Measurements from ENCODE around the gene ACE. TPM values are rescaled to one million over a fixed set of nuclear protein-coding genes. Genes with fewer than 3 reads are reported as not detected.

ACE gene
- total RNA-seq, 1 experiment from 2014 or later = 0.76 TPM

DNA sequence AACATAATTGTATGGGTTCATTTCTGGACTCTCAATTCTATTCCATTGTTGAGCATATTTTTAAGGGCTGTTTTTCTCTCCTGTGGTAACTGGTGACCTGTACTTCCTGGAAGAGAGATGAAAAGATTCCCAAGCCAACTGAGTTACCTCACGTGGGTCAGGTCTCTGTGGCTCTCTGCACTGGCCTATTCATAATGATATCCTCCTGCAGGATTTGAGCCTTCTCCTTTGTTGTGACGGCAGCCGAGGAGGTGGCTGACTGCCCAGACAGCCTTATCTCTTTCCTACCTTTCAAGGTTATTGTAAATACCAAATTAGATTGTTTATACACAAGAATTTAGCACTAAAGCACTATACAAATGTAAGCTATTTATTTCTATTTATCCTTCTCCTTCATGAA lies 2.7 kb upstream of the ACE start:
- Histone ChIP-seq H3K27me3 (ENCODE audit: insufficient read depth, low read depth) (peaks cover 24% of the 10 kb centered on the region), H2AFZ (no peak overlapping the region), H3K4me2 (no peak overlapping the region), H3K4me3 (no peak overlapping the region), H3F3A (ENCODE audit: insufficient read depth, low read depth) (peaks cover 6% of the 10 kb centered on the region; the same call in 1 of the 2 replicates), H3K36me3 (ENCODE audit: low read depth) (no peaks in the 10 kb centered on the region), H3K4me1 (replicated peaks; ENCODE audit: insufficient read depth) (peaks cover 5% of the 10 kb centered on the region), H3K9me2 (ENCODE audit: insufficient read depth) (no peaks in the 10 kb centered on the region; the same call in 1 of the 2 replicates), H3K79me2 (ENCODE audit: low read depth) (no peaks in the 10 kb centered on the region), H3K27ac (no peak overlapping the region), H3K9me3 (ENCODE audit: insufficient read depth, low read depth) (no peaks in the 10 kb centered on the region), H4K20me1 (ENCODE audit: insufficient read depth) (no peaks in the 10 kb centered on the region)
- no peak for TF ChIP-seq EZH2 (IDR thresholded peaks at IDR 0.05; ENCODE audit: low read depth)
- TF ChIP-seq, protein P1, sequence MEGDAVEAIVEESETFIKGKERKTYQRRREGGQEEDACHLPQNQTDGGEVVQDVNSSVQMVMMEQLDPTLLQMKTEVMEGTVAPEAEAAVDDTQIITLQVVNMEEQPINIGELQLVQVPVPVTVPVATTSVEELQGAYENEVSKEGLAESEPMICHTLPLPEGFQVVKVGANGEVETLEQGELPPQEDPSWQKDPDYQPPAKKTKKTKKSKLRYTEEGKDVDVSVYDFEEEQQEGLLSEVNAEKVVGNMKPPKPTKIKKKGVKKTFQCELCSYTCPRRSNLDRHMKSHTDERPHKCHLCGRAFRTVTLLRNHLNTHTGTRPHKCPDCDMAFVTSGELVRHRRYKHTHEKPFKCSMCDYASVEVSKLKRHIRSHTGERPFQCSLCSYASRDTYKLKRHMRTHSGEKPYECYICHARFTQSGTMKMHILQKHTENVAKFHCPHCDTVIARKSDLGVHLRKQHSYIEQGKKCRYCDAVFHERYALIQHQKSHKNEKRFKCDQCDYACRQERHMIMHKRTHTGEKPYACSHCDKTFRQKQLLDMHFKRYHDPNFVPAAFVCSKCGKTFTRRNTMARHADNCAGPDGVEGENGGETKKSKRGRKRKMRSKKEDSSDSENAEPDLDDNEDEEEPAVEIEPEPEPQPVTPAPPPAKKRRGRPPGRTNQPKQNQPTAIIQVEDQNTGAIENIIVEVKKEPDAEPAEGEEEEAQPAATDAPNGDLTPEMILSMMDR (conservative IDR thresholded peaks at IDR 0.05) = no peak
- POLR2A ChIA-PET (ENCODE audit: unreplicated experiment) = no interaction called here
- peak in 1 of 2 experiments; percentile 33 for DNase-seq
- intact Hi-C loops (cut with micrococcal nuclease; ENCODE audit: unreplicated experiment) = no loop called here
- CTCF ChIA-PET = no interaction called here
- BruUV-seq (replicated peaks) = no TSS peak

DNA sequence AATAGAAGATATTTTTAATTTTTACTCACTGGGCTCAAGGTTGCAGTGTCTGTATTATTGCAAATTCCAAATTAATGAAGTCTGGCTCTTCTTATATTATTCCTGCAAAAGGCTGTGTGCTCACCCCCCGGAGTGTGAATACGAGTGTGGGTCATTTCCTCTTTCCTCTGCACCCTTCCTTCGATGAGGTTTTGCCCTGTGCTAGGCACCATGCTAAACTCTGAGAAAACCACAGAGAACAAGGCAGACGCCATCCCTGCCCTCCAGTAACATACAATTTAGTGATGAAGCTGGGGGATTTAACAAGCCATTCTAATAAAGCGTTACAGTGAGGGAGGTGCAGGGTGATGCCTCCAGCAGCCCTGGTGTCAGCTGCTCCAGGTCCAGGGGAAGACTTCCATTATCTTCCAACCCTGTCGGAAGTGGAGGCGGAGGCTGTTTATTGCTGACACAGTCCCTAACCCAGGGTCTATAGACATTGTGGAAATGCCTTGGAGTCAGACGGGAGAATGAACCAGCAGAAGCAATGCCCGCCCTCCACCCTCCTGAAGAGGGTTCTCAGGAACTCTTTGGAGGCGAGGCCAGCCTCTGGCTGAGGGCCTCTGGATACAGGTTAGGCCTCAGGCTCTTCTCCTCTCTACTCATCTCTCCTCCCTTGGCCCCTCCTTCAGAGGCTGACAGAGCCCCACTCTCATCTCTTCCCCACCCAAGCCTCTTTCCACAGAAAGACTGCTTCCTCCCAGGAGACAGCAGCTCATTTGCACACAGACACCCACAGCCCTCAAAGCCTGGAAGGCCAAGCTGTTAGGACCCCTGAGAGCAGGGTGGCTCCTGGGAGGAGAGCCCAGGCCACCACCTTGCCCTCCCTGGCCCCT lies 2.0 kb upstream of the ACE start:
- Histone ChIP-seq H3K4me3 (no peak overlapping the region), H3K9me3 (ENCODE audit: insufficient read depth, low read depth) (no peaks in the 10 kb centered on the region), H3K9me2 (ENCODE audit: insufficient read depth) (no peaks in the 10 kb centered on the region; the same call in 1 of the 2 replicates), H3K4me1 (replicated peaks; ENCODE audit: insufficient read depth) (peaks cover 5% of the 10 kb centered on the region), H3K4me2 (no peak overlapping the region), H3K36me3 (ENCODE audit: low read depth) (no peaks in the 10 kb centered on the region), H3K27me3 (ENCODE audit: insufficient read depth, low read depth) (peaks cover 24% of the 10 kb centered on the region), H3K27ac (no peak overlapping the region), H3F3A (ENCODE audit: insufficient read depth, low read depth) (peaks cover 6% of the 10 kb centered on the region; the same call in 1 of the 2 replicates), H4K20me1 (ENCODE audit: insufficient read depth) (no peaks in the 10 kb centered on the region), H2AFZ (no peak overlapping the region), H3K79me2 (ENCODE audit: low read depth) (no peaks in the 10 kb centered on the region)
- DNase-seq = no peak
- no TSS peak for BruUV-seq (replicated peaks)
- ChIA-PET POLR2A (ENCODE audit: unreplicated experiment) (no interaction called here), CTCF (interaction anchor here (0.6 kb wide), 1 partner anchor 108 kb away, joined by 3 read pairs; no protein-coding TSS in a partner anchor)
- intact Hi-C loops (cut with micrococcal nuclease; ENCODE audit: unreplicated experiment) = loop anchor here (5.0 kb wide), 1 partner anchor 803 kb away; no protein-coding TSS in a partner anchor
- TF ChIP-seq, protein P1 (conservative IDR thresholded peaks at IDR 0.05) = no peak
- TF ChIP-seq EZH2 (IDR thresholded peaks at IDR 0.05; ENCODE audit: low read depth) = no peak

DNA sequence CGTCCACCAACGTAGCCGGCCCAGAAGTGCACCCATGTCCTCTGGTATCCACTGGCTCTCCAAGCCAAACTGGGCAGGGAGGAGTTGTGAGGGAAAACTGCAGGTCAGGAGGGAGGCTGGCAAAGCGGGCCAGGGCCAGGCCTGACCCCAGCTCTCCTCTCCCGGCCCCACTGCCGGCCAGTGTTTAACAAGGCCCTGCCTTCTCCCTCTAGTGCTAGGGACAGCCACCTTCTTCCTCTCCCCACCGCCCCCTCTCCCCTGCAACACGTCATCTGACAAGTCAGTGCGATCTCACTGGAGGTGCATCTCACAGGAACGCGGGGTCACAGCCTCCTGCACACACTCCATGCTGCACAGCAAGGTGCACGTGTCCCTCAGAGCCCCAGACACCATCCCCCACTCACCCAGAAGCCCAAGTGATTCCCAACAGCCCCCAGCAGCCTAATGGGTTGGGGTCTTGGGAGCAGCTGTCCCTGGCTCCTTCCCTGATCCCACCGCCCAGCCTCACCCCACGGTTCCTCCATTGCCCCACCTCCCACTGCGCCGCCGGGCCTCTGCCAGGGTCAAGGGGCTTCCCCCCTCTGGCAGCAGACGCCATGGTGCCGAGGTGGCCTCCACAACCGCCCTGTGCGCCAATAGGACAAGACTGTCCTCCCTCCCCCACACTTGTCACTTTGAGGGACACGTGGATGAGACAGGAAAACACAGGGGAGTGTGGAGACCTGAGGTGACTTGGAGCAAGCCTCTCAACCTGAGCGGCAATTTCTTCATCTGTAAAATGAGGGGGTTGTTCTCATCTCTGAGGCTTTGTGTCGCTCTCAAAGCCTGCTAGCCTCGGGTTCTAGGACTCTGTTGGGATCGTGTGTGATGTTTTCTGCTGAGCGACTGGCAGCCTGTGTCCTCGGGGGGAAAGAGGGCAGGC lies 1.1 kb upstream of the ACE start:
- DNase-seq = no peak
- no peaks in the 10 kb centered on the region for H3K36me3 ChIP-seq (ENCODE audit: low read depth)
- H4K20me1 ChIP-seq (ENCODE audit: insufficient read depth) = no peaks in the 10 kb centered on the region
- peaks cover 22% of the 10 kb centered on the region for H3K27me3 ChIP-seq (ENCODE audit: insufficient read depth, low read depth)
- intact Hi-C loops (cut with micrococcal nuclease; ENCODE audit: unreplicated experiment) = loop anchor here (5.0 kb wide), 1 partner anchor 803 kb away; no protein-coding TSS in a partner anchor
- no peak for TF ChIP-seq EZH2 (IDR thresholded peaks at IDR 0.05; ENCODE audit: low read depth)
- TF ChIP-seq, protein P1 (conservative IDR thresholded peaks at IDR 0.05) = no peak
- H3K4me1 ChIP-seq (replicated peaks; ENCODE audit: insufficient read depth) = peaks cover 5% of the 10 kb centered on the region
- no peaks in the 10 kb centered on the region for H3K79me2 ChIP-seq (ENCODE audit: low read depth)
- H3F3A ChIP-seq (ENCODE audit: insufficient read depth, low read depth) = peaks cover 6% of the 10 kb centered on the region; the same call in 1 of the 2 replicates
- CTCF ChIA-PET = interaction anchor here (0.6 kb wide), 1 partner anchor 107 kb away, joined by 3 read pairs; no protein-coding TSS in a partner anchor
- no peaks in the 10 kb centered on the region for H3K9me2 ChIP-seq (ENCODE audit: insufficient read depth)
- no peak overlapping the region for H3K4me2 ChIP-seq
- no TSS peak for BruUV-seq (replicated peaks)
- no peak overlapping the region for H3K27ac ChIP-seq
- no peaks in the 10 kb centered on the region for H3K9me3 ChIP-seq (ENCODE audit: insufficient read depth, low read depth)
- H2AFZ ChIP-seq = no peak overlapping the region
- H3K4me3 ChIP-seq = no peak overlapping the region
- POLR2A ChIA-PET (ENCODE audit: unreplicated experiment) = no interaction called here
